Hepatocyte (in vitro differentiated cells): Measurements from ENCODE around the gene ABCA10. TPM values are rescaled to one million over a fixed set of nuclear protein-coding genes. Genes with fewer than 3 reads are reported as not detected.

Experiments
- DNase-seq: peaks from one replicate; pipeline ENCODE4 v3.0.0-alpha.2; 2016; ENCODE audit warnings: low spot score
- H2AFZ ChIP-seq: fragments of 200-600 bp; sonication (generic); 2 replicates; pipeline ENCODE4 v1.6.0; 2016; ENCODE audit warnings: antibody characterized with exemption, mild to moderate bottlenecking
- H3K27ac ChIP-seq: fragments of 200-600 bp; sonication (generic); 2 replicates; pipeline ENCODE4 v1.5.1; 2016; ENCODE audit warnings: mild to moderate bottlenecking
- H3K27me3 ChIP-seq: fragments of 200-600 bp; sonication (generic); 2 replicates; pipeline ENCODE4 v1.6.1; 2016
- H3K36me3 ChIP-seq: fragments of 200-600 bp; sonication (generic); replicated peaks from 2 replicates; pipeline ENCODE4 v1.5.1; 2016; ENCODE audit warnings: low read depth; ENCODE audit not compliant: insufficient read depth
- H3K4me1 ChIP-seq: fragments of 200-600 bp; sonication (generic); 2 replicates; pipeline ENCODE4 v1.5.1; 2016; ENCODE audit warnings: mild to moderate bottlenecking, moderate library complexity; ENCODE audit not compliant: insufficient read depth
- H3K4me2 ChIP-seq: fragments of 200-600 bp; sonication (generic); 2 replicates; pipeline ENCODE4 v1.6.0; 2016
- H3K4me3 ChIP-seq: fragments of 200-600 bp; sonication (generic); 2 replicates; pipeline ENCODE4 v1.5.1; 2016; ENCODE audit warnings: mild to moderate bottlenecking
- H3K79me2 ChIP-seq: fragments of 200-600 bp; sonication (generic); 2 replicates; pipeline ENCODE4 v1.6.0; 2017; ENCODE audit warnings: mild to moderate bottlenecking
- H3K9me2 ChIP-seq: fragments of 200-600 bp; sonication (generic); replicated peaks from 2 replicates; pipeline ENCODE4 v1.6.0; 2017; ENCODE audit warnings: mild to moderate bottlenecking; ENCODE audit not compliant: insufficient read depth
- H3K9me3 ChIP-seq: fragments of 200-600 bp; sonication (generic); 2 replicates; pipeline ENCODE4 v1.5.1; 2016; ENCODE audit warnings: low read depth, mild to moderate bottlenecking
- H4K20me1 ChIP-seq: fragments of 200-600 bp; sonication (generic); 2 replicates; pipeline ENCODE4 v1.6.0; 2016; ENCODE audit warnings: mild to moderate bottlenecking; ENCODE audit not compliant: insufficient read depth, poor library complexity, severe bottlenecking
- EZH2 ChIP-seq: fragments of 200-600 bp; sonication (generic); IDR thresholded peaks from 2 replicates; pipeline ENCODE4 v1.6.1; 2016; ENCODE audit warnings: antibody characterized with exemption, mild to moderate bottlenecking, borderline replicate concordance
- EZH2phosphoT487 ChIP-seq: fragments of 200-600 bp; sonication (generic); IDR thresholded peaks from one replicate; pipeline ENCODE4 v1.6.1; 2018; ENCODE audit warnings: antibody characterized with exemption, mild to moderate bottlenecking, low read depth, moderate library complexity; ENCODE audit not compliant: unreplicated experiment, severe bottlenecking
- WGBS: methylation state at CpG from one replicate; pipeline ENCODE4 v1.1.6; 2016; ENCODE audit warnings: low lambda C conversion rate; ENCODE audit errors: missing lambda C conversion rate; 5-methylcytosine and 5-hydroxymethylcytosine counted together
- polyA plus RNA-seq: library from polyadenylated mRNA; unstranded; fragments of >200 nt; fragmentation: Nextera tagmentation; extraction: Ambion mirVana; gene quantifications from 2 replicates; pipeline ENCODE4 v1.2.1, GENCODE V29; 2016
- total RNA-seq: library from RNA; depleted of rRNA; stranded (reverse); fragments of >200 nt; gene quantifications from 2 replicates; pipeline ENCODE4 v1.2.3, GENCODE V29; 2014
- TF ChIP-seq, protein P1 (sequence below): fragments of 200-600 bp; sonication (generic); IDR thresholded peaks from 2 replicates; pipeline ENCODE4 v1.5.1; 2016; ENCODE audit warnings: antibody characterized with exemption, mild to moderate bottlenecking; ENCODE audit not compliant: poor library complexity

Gene ABCA10
- total and polyA plus RNA-seq, 2 experiments from 2014 or later = 4.7 TPM; not detected in 1

DNA sequence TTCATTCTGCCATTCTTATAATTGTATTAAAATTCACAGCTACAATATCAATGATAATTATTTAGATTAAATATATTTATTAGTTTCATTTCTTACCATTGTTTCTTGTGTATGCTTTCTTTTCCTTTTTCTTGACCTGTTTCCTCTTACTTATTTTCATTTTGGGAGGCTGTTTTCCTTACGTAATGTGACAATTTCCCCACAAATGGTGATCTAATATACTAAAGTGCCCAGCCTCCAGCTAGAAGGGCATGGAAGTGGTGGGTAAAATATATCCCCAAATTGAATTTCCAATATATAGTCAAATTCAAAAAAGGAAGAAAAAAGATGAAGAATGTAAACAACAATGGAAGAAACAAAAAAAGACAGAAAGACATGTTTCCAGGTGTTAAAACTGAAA, 85.5 kb downstream of the ABCA10 start:
- no peak overlapping the region for H3K27ac ChIP-seq
- H3K4me1 ChIP-seq = no peaks in the 10 kb centered on the region
- H4K20me1 ChIP-seq = no peaks in the 10 kb centered on the region
- no peak overlapping the region for H3K4me2 ChIP-seq
- no peaks in the 10 kb centered on the region for H3K79me2 ChIP-seq
- H3K9me2 ChIP-seq = no peaks in the 10 kb centered on the region
- DNase-seq = no peak
- TF ChIP-seq, protein P1, sequence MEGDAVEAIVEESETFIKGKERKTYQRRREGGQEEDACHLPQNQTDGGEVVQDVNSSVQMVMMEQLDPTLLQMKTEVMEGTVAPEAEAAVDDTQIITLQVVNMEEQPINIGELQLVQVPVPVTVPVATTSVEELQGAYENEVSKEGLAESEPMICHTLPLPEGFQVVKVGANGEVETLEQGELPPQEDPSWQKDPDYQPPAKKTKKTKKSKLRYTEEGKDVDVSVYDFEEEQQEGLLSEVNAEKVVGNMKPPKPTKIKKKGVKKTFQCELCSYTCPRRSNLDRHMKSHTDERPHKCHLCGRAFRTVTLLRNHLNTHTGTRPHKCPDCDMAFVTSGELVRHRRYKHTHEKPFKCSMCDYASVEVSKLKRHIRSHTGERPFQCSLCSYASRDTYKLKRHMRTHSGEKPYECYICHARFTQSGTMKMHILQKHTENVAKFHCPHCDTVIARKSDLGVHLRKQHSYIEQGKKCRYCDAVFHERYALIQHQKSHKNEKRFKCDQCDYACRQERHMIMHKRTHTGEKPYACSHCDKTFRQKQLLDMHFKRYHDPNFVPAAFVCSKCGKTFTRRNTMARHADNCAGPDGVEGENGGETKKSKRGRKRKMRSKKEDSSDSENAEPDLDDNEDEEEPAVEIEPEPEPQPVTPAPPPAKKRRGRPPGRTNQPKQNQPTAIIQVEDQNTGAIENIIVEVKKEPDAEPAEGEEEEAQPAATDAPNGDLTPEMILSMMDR = no peak
- TF ChIP-seq EZH2 (no peak), EZH2phosphoT487 (no peak)
- 100% methylated on average over 1 of the region's 1 CpG for WGBS
- H3K9me3 ChIP-seq = no peaks in the 10 kb centered on the region
- H3K27me3 ChIP-seq = no peaks in the 10 kb centered on the region
- H2AFZ ChIP-seq = no peak overlapping the region
- H3K36me3 ChIP-seq = no peaks in the 10 kb centered on the region
- no peak overlapping the region for H3K4me3 ChIP-seq

DNA sequence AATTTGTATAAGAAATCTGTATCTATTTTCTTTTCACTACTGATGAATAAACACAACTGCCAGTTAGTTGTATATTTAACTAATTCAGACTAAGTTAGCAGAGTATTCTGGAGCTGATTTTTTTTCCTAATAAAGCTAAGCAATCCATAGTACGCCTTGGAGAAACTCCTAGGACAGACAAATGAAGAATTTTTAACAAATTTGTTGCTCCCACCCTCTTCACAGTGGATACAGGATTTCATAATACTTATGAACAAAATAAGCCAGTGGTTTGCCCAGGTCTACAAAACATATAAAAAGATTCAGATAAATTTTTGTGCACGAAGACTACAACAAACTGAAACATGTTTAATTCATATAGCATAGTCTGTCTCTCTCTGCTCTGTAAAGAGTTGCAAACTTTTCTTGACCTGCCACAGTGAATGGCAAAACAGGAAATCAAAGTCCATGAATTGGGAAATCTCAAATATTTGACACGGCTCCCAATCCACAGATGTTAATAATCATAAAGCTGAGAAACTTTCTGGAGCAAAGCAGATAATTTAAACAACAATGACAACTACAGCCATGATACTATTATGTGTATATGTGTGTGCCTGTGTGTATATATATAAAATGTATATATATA, 86.3 kb downstream of the ABCA10 start:
- H3K36me3 ChIP-seq = no peaks in the 10 kb centered on the region
- no peaks in the 10 kb centered on the region for H4K20me1 ChIP-seq
- H3K9me3 ChIP-seq = peaks cover 2% of the 10 kb centered on the region
- no peaks in the 10 kb centered on the region for H3K79me2 ChIP-seq
- WGBS = 79% methylated on average over 3 of the region's 3 CpGs
- no peaks in the 10 kb centered on the region for H3K4me1 ChIP-seq
- H3K4me2 ChIP-seq = peak overlapping the region; percentile 17
- peak overlapping the region; percentile 26 for H2AFZ ChIP-seq
- H3K27me3 ChIP-seq = no peaks in the 10 kb centered on the region
- H3K27ac ChIP-seq = peak overlapping the region; percentile 35
- TF ChIP-seq EZH2phosphoT487 (no peak), EZH2 (no peak)
- TF ChIP-seq, protein P1 = no peak
- H3K9me2 ChIP-seq = no peaks in the 10 kb centered on the region
- no peak overlapping the region for H3K4me3 ChIP-seq
- no peak for DNase-seq

DNA sequence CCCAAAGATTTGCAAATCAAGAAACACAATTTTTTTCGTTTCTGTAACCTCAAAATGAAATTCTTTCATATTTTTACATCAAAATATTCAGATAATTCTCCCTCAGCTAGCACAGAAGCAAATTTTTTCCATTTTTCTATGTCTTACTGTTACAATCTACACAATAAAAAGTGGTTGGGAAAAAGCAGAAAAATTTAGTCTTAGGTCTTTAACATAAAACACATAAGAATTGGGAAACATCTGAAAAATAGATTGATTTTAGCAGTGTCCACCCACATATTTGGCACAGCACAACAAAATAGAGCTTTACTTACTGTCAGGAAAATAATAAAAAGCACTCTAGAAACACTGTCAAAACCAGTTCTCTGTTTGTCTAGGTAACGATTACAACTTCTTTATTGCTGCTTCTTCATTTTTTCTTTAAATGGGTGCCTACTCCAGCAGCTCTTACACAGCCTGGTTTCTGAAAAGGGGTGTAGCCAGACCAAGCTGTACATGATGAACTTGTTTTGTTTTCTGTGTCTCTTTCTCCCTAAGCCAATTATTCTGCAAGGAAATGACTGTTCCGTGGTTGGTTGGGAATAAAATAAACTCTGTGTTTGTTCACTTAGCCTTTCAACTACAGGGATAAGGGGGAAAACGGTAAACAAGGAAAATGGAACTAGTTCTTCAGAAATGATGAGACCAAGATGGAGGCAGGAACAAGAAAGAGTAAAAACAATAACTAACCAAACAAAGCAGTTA, 87.0 kb downstream of the ABCA10 start, which contains the start of gene ABCA6:
TSS of gene ABCA6 (minus strand) at position 465 of the 744 bp plus-strand sequence. CDS start 1,192 bp downstream, outside the sequence.
- no peak for DNase-seq
- H3K9me2 ChIP-seq = no peaks in the 10 kb centered on the region
- peaks cover 3% of the 10 kb centered on the region for H3K9me3 ChIP-seq
- no peaks in the 10 kb centered on the region for H3K79me2 ChIP-seq
- H3K4me1 ChIP-seq = no peaks in the 10 kb centered on the region
- no peak for TF ChIP-seq EZH2phosphoT487
- no peak for TF ChIP-seq EZH2
- TF ChIP-seq, protein P1 = no peak
- WGBS = 47% methylated on average over 4 of the region's 4 CpGs
- H3K36me3 ChIP-seq = no peaks in the 10 kb centered on the region
- H2AFZ ChIP-seq = peak within 1 kb of the TSS; percentile 26
- no peaks in the 10 kb centered on the region for H3K27me3 ChIP-seq
- peak within 1 kb of the TSS; percentile 17 for H3K4me2 ChIP-seq
- peak within 1 kb of the TSS; percentile 35 for H3K27ac ChIP-seq
- H4K20me1 ChIP-seq = no peaks in the 10 kb centered on the region
- H3K4me3 ChIP-seq = no peak within 1 kb of the TSS
